Suprapubic skin (tissue), 4 donors: ENCODE results near the gene SAG.
A peak's percentile ranks its signal among the peaks of the same experiment; 100 is the strongest.

Experiments
- EP300 ChIP-seq: sonication (generic); formaldehyde crosslinking; IDR thresholded peaks from one replicate; pipeline ENCODE4 v1.6.1; 2017; ENCODE audit warnings: antibody characterized with exemption
- POLR2A ChIP-seq, 2 donors: fragments of 450-650 bp; IDR thresholded peaks; one replicate each; pipeline ENCODE4 v1.6.1; 2017; ENCODE audit warnings: antibody characterized with exemption in 2 of 2, mild to moderate bottlenecking in 2 of 2, moderate library complexity in 2 of 2
- POLR2AphosphoS5 ChIP-seq, 3 donors: sonication (generic); formaldehyde crosslinking; IDR thresholded peaks; one replicate each; pipeline ENCODE4 v1.6.1; 2017; ENCODE audit warnings: antibody characterized with exemption in 3 of 3
- TF ChIP-seq, protein P1 (sequence below), 2 donors: fragments of 200-600 bp in 1 of 2; fragments of 450-650 bp in 1 of 2; sonication (generic) in 1 of 2; IDR thresholded peaks; one replicate each; pipeline ENCODE4 v1.5.1; 2016 to 2019; ENCODE audit warnings: antibody characterized with exemption in 2 of 2, mild to moderate bottlenecking in 1 of 2, moderate library complexity in 1 of 2

- TF ChIP-seq, protein P1, sequence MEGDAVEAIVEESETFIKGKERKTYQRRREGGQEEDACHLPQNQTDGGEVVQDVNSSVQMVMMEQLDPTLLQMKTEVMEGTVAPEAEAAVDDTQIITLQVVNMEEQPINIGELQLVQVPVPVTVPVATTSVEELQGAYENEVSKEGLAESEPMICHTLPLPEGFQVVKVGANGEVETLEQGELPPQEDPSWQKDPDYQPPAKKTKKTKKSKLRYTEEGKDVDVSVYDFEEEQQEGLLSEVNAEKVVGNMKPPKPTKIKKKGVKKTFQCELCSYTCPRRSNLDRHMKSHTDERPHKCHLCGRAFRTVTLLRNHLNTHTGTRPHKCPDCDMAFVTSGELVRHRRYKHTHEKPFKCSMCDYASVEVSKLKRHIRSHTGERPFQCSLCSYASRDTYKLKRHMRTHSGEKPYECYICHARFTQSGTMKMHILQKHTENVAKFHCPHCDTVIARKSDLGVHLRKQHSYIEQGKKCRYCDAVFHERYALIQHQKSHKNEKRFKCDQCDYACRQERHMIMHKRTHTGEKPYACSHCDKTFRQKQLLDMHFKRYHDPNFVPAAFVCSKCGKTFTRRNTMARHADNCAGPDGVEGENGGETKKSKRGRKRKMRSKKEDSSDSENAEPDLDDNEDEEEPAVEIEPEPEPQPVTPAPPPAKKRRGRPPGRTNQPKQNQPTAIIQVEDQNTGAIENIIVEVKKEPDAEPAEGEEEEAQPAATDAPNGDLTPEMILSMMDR (IDR thresholded peaks at IDR 0.05): peak in 1 of 2 donors; percentile 75
- TF ChIP-seq POLR2AphosphoS5 (IDR thresholded peaks at IDR 0.05) (no peak), POLR2A (IDR thresholded peaks at IDR 0.05) (no peak), EP300 (no peak)
These were observed 46.3 kb downstream of the SAG start, which contains the start of gene DGKD for GRCh38 chr2:233353769-233354499.
